ENCODE results near the gene SORCS2.

SORCS2 gene

GRCh38 chr4:7642741-7643458 is 450.6 kb downstream of the SORCS2 start:
- no peaks in the 10 kb centered on the region for H3K79me2 ChIP-seq (ENCODE audit: insufficient read depth, low read length)
- H2AFZ ChIP-seq (ENCODE audit: low read length): no peak overlapping the region
- H3K9ac ChIP-seq (ENCODE audit: low read length): no peak overlapping the region
- no peak overlapping the region for H3K4me2 ChIP-seq (ENCODE audit: low read length)
- no peak overlapping the region for H3K27ac ChIP-seq (ENCODE audit: low read depth, low read length, poor library complexity, severe bottlenecking)
- H3K4me3 ChIP-seq (ENCODE audit: low read depth, low read length, poor library complexity, severe bottlenecking): no peak overlapping the region
- no peaks in the 10 kb centered on the region for H3K27me3 ChIP-seq (ENCODE audit: insufficient read depth, low read length)
- no peak for TF ChIP-seq CTCF (IDR thresholded peaks at IDR 0.05; ENCODE audit: low read length)
- TF ChIP-seq EZH2 (IDR thresholded peaks at IDR 0.05; ENCODE audit: borderline replicate concordance, low read length): no peak
- H3K9me2 ChIP-seq (ENCODE audit: low read depth, low read length): no peaks in the 10 kb centered on the region
- no peaks in the 10 kb centered on the region for H3F3A ChIP-seq (ENCODE audit: insufficient read depth, low read length)
- H4K20me1 ChIP-seq (ENCODE audit: insufficient read depth, low read length): no peaks in the 10 kb centered on the region
- H3K36me3 ChIP-seq (ENCODE audit: insufficient read depth, low read length): no peaks in the 10 kb centered on the region
- H3K9me3 ChIP-seq (ENCODE audit: low read length): no peaks in the 10 kb centered on the region
- no peaks in the 10 kb centered on the region for H3K4me1 ChIP-seq (ENCODE audit: insufficient read depth, low read length, severe bottlenecking)

- TF ChIP-seq CTCF (IDR thresholded peaks at IDR 0.05; ENCODE audit: low read length) (no peak), EZH2 (IDR thresholded peaks at IDR 0.05; ENCODE audit: borderline replicate concordance, low read length) (no peak)
- Histone ChIP-seq H3K36me3 (ENCODE audit: insufficient read depth, low read length) (no peaks in the 10 kb centered on the region), H3K4me3 (ENCODE audit: low read depth, low read length, poor library complexity, severe bottlenecking) (no peak overlapping the region), H3F3A (ENCODE audit: insufficient read depth, low read length) (no peaks in the 10 kb centered on the region), H3K4me2 (ENCODE audit: low read length) (no peak overlapping the region), H3K27ac (ENCODE audit: low read depth, low read length, poor library complexity, severe bottlenecking) (no peak overlapping the region), H2AFZ (ENCODE audit: low read length) (no peak overlapping the region), H3K9me2 (ENCODE audit: low read depth, low read length) (no peaks in the 10 kb centered on the region), H3K27me3 (ENCODE audit: insufficient read depth, low read length) (no peaks in the 10 kb centered on the region), H3K4me1 (ENCODE audit: insufficient read depth, low read length, severe bottlenecking) (no peaks in the 10 kb centered on the region), H3K9me3 (ENCODE audit: low read length) (no peaks in the 10 kb centered on the region), H3K79me2 (ENCODE audit: insufficient read depth, low read length) (no peaks in the 10 kb centered on the region), H4K20me1 (ENCODE audit: insufficient read depth, low read length) (no peaks in the 10 kb centered on the region), H3K9ac (ENCODE audit: low read length) (no peak overlapping the region)
These were observed 452.8 kb downstream of the SORCS2 start for GRCh38 chr4:7645158-7645557.

DNA sequence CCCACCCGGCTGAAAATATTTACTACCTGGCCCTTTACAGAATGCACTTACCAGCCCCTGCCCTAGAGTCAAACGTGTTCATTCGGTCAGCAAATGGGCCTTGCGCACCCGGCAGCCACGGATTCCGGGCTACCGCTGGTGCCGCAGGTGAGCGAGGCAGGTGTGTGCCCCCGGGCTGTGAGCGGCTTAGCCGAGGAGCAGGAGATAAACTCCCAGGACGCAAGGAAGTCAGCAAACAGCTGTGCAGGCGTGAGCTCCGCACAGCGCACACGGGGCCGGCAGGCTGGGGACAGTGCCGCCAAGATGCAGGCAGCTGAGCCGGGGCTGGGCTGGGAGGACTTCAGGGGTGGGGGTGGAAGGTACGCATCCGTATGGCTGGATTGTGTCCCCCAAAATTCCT is 453.6 kb downstream of the SORCS2 start:
- Histone ChIP-seq H4K20me1 (ENCODE audit: insufficient read depth, low read length) (no peaks in the 10 kb centered on the region), H3K27me3 (ENCODE audit: insufficient read depth, low read length) (no peaks in the 10 kb centered on the region), H3K4me3 (ENCODE audit: low read depth, low read length, poor library complexity, severe bottlenecking) (no peak overlapping the region), H3K9me2 (ENCODE audit: low read depth, low read length) (no peaks in the 10 kb centered on the region), H3K27ac (ENCODE audit: low read depth, low read length, poor library complexity, severe bottlenecking) (no peak overlapping the region), H3K36me3 (ENCODE audit: insufficient read depth, low read length) (no peaks in the 10 kb centered on the region), H3K9me3 (ENCODE audit: low read length) (no peaks in the 10 kb centered on the region), H3K4me2 (ENCODE audit: low read length) (no peak overlapping the region), H3K79me2 (ENCODE audit: insufficient read depth, low read length) (no peaks in the 10 kb centered on the region), H2AFZ (ENCODE audit: low read length) (no peak overlapping the region), H3K9ac (ENCODE audit: low read length) (no peak overlapping the region), H3K4me1 (ENCODE audit: insufficient read depth, low read length, severe bottlenecking) (no peaks in the 10 kb centered on the region), H3F3A (ENCODE audit: insufficient read depth, low read length) (no peaks in the 10 kb centered on the region)
- no peak for TF ChIP-seq EZH2 (IDR thresholded peaks at IDR 0.05; ENCODE audit: borderline replicate concordance, low read length)
- no peak for TF ChIP-seq CTCF (IDR thresholded peaks at IDR 0.05; ENCODE audit: low read length)

Measured in OCI-LY1 (cell line).